ENCODE data around the gene BCHE. TPM values are rescaled to one million over a fixed set of nuclear protein-coding genes. Genes with fewer than 3 reads are reported as not detected.

Gene BCHE
- total and polyA plus RNA-seq, 4 donors, result 1.7 to 47.8 (median 4.3) TPM

- no peak overlapping the region for H3K9ac ChIP-seq (ENCODE audit: insufficient read depth in 1 of 2, low read length in 2 of 2)
- H3K9me3 ChIP-seq (ENCODE audit: control insufficient read depth in 4 of 4, insufficient read depth in 3 of 4, low read length in 3 of 4), result peaks cover 0 to 9% (median 2%) of the 10 kb centered on the region in 4 donors
- H3K4me1 ChIP-seq (ENCODE audit: control insufficient read depth in 5 of 5, insufficient read depth in 5 of 5, low read length in 5 of 5), result no peaks in the 10 kb centered on the region
- no peak for DNase-seq
- H3K36me3 ChIP-seq (ENCODE audit: control insufficient read depth in 4 of 4, insufficient read depth in 4 of 4, low read length in 4 of 4), result peaks cover 0 to 2% (median 0%) of the 10 kb centered on the region in 4 donors
- no peak overlapping the region for H3K4me3 ChIP-seq
- ATAC-seq (ENCODE audit: insufficient read depth, low FRiP score), result no peak
- no peaks in the 10 kb centered on the region for H3K27me3 ChIP-seq (ENCODE audit: control insufficient read depth in 3 of 3, insufficient read depth in 3 of 3, low read length in 2 of 3)
- no peak overlapping the region for H3K27ac ChIP-seq (ENCODE audit: low read depth in 1 of 2, low read length in 1 of 2)
- TF ChIP-seq CTCF (IDR thresholded peaks at IDR 0.05; ENCODE audit: control extremely low read depth, extremely low read depth), result no peak
- 61 to 67% methylated on average over 2 of the region's 2 CpGs for whole genome bisulfite sequencing, 2 donors
Observed at GRCh38 chr3:165725296-165725695, 111.9 kb downstream of the BCHE start.
